ENCODE results near the gene DPP10.
"Not testable (repeated sequence)": the region's sequence is repeated elsewhere in the genome, so short reads cannot be mapped to it uniquely, and the experiment has no call there.

Gene DPP10

GRCh38 chr2:115034801-115035200 is 592.4 kb downstream of the DPP10 start:
- DNase-seq: no peak

GRCh38 chr2:115036818-115037217 is 594.4 kb downstream of the DPP10 start:
- DNase-seq: no peak

- DNase-seq: no peak
These were observed 615.0 kb downstream of the DPP10 start for GRCh38 chr2:115057473-115057872.

GRCh38 chr2:115070002-115070401 is 627.6 kb downstream of the DPP10 start:
- DNase-seq: no peak

- no peak for DNase-seq
These were observed 629.1 kb downstream of the DPP10 start for GRCh38 chr2:115071534-115071933.

- no peak for DNase-seq
These were observed 633.4 kb downstream of the DPP10 start for GRCh38 chr2:115075800-115076199.

- DNase-seq: no peak
These were observed 635.2 kb downstream of the DPP10 start for GRCh38 chr2:115077626-115078025.

GRCh38 chr2:115083225-115083624 is 640.8 kb downstream of the DPP10 start:
- no peak for DNase-seq

- DNase-seq: no peak
These were observed 641.3 kb downstream of the DPP10 start for GRCh38 chr2:115083711-115084110.

- DNase-seq: no peak
These were observed 642.0 kb downstream of the DPP10 start for GRCh38 chr2:115084446-115084845.

- DNase-seq: not testable (repeated sequence)
These were observed 643.7 kb downstream of the DPP10 start for GRCh38 chr2:115086051-115086620.

- no peak for DNase-seq
These were observed 652.0 kb downstream of the DPP10 start for GRCh38 chr2:115094441-115094840.

- DNase-seq: no peak
These were observed 663.5 kb downstream of the DPP10 start for GRCh38 chr2:115105966-115106365.

- DNase-seq: no peak
These were observed 672.7 kb downstream of the DPP10 start for GRCh38 chr2:115115135-115115534.

- DNase-seq: no peak
These were observed 675.9 kb downstream of the DPP10 start for GRCh38 chr2:115118306-115118705.

- DNase-seq: no peak
These were observed 676.6 kb downstream of the DPP10 start for GRCh38 chr2:115119086-115119485.

GRCh38 chr2:115122701-115123100 is 680.3 kb downstream of the DPP10 start:
- DNase-seq: no peak

GRCh38 chr2:115124817-115125216 is 682.4 kb downstream of the DPP10 start:
- DNase-seq: no peak

GRCh38 chr2:115129536-115129935 is 687.1 kb downstream of the DPP10 start:
- DNase-seq: no peak

- DNase-seq: no peak
These were observed 718.2 kb downstream of the DPP10 start for GRCh38 chr2:115160531-115161080.

- no peak for DNase-seq
These were observed 718.8 kb downstream of the DPP10 start for GRCh38 chr2:115161081-115161770.

GRCh38 chr2:115161771-115162493 is 719.5 kb downstream of the DPP10 start:
- DNase-seq: no peak

GRCh38 chr2:115162494-115163293 is 720.3 kb downstream of the DPP10 start:
- DNase-seq: no peak
